DOHH2 (cell line): ENCODE results near the gene CDH12.

Source experiments
- CTCF ChIP-seq: fragments of 200-600 bp; sonication (generic); IDR thresholded peaks from one replicate; pipeline ENCODE4 v1.5.1; 2014; ENCODE audit warnings: antibody characterized with exemption, mild to moderate bottlenecking, low read depth, low read length; ENCODE audit not compliant: poor library complexity, severe bottlenecking
- EZH2phosphoT487 ChIP-seq: fragments of 200-600 bp; sonication (generic); IDR thresholded peaks from 2 replicates; pipeline ENCODE4 v1.6.1; 2017; ENCODE audit warnings: borderline replicate concordance, mild to moderate bottlenecking, antibody characterized with exemption, low read length, moderate library complexity, mixed read lengths

- TF ChIP-seq CTCF = no peak
- no peak for TF ChIP-seq EZH2phosphoT487
Observed at GRCh38 chr5:22504411-22504810, 348.7 kb downstream of the CDH12 start.
